Neural cell (in vitro differentiated cells): ENCODE results near the gene S1PR1. TPM values are rescaled to one million over a fixed set of nuclear protein-coding genes. Genes with fewer than 3 reads are reported as not detected.

ENCODE experiments used
- H2AFZ ChIP-seq: fragments of 200-600, 300-800 bp; sonication (generic), shearing (Covaris generic); 2 replicates; pipeline ENCODE4 v1.6.0; 2014; ENCODE audit warnings: low read depth, mild to moderate bottlenecking, antibody characterized with exemption, low read length, moderate library complexity
- H3F3A ChIP-seq: fragments of 200-600 bp; shearing (Covaris generic); 2 replicates; pipeline ENCODE4 v1.6.1; 2016; ENCODE audit warnings: mild to moderate bottlenecking, moderate library complexity, mixed read lengths, antibody characterized with exemption, low read length; ENCODE audit not compliant: insufficient read depth, poor library complexity, severe bottlenecking
- H3K27ac ChIP-seq: fragments of 200-600, 300-800 bp; sonication (generic), shearing (Covaris generic); 2 replicates; pipeline ENCODE4 v1.5.1; 2014; ENCODE audit warnings: mild to moderate bottlenecking, low read length, moderate library complexity
- H3K27me3 ChIP-seq: fragments of 300-800, 200-600 bp; sonication (generic), shearing (Covaris generic); 2 replicates; pipeline ENCODE4 v1.6.0; 2014; ENCODE audit warnings: mild to moderate bottlenecking, low read depth, low read length, moderate library complexity; ENCODE audit not compliant: insufficient read depth
- H3K36me3 ChIP-seq: fragments of 300-800, 200-600 bp; sonication (generic), shearing (Covaris generic); 2 replicates; pipeline ENCODE4 v1.5.1; 2014; ENCODE audit warnings: mild to moderate bottlenecking, antibody characterized with exemption, low read length, moderate library complexity; ENCODE audit not compliant: insufficient read depth
- H3K4me2 ChIP-seq: fragments of 300-800, 200-600 bp; sonication (generic), shearing (Covaris generic); 2 replicates; pipeline ENCODE4 v1.6.0; 2014; ENCODE audit warnings: mild to moderate bottlenecking, low read length
- H3K4me3 ChIP-seq: fragments of 300-800, 200-600 bp; sonication (generic), shearing (Covaris generic); 2 replicates; pipeline ENCODE4 v1.5.1; 2014; ENCODE audit warnings: mild to moderate bottlenecking, low read length, moderate library complexity
- H3K79me2 ChIP-seq: fragments of 200-600 bp; shearing (Covaris generic); replicated peaks from 2 replicates; pipeline ENCODE4 v1.6.0; 2014; ENCODE audit warnings: mild to moderate bottlenecking, low read length, moderate library complexity; ENCODE audit not compliant: insufficient read depth
- H3K9ac ChIP-seq: fragments of 300-800, 200-600 bp; sonication (generic), shearing (Covaris generic); 2 replicates; pipeline ENCODE4 v1.6.1; 2016; ENCODE audit warnings: mild to moderate bottlenecking, low read length, mixed read lengths
- H3K9me2 ChIP-seq: fragments of 200-600 bp; shearing (Covaris generic); 2 replicates; pipeline ENCODE4 v1.6.1; 2016; ENCODE audit warnings: mild to moderate bottlenecking, low read length, mixed read lengths; ENCODE audit not compliant: insufficient read depth
- H3K9me3 ChIP-seq: fragments of 200-600, 300-800 bp; sonication (generic), shearing (Covaris generic); 2 replicates; pipeline ENCODE4 v1.6.1; 2016; ENCODE audit warnings: mild to moderate bottlenecking, mixed run types, low read length, moderate library complexity, mixed read lengths
- H4K20me1 ChIP-seq: fragments of 200-600 bp; shearing (Covaris generic); 2 replicates; pipeline ENCODE4 v1.6.1; 2016; ENCODE audit warnings: mild to moderate bottlenecking, mixed run types; ENCODE audit not compliant: insufficient read depth
- CTCF ChIP-seq: fragments of 450-650 bp; IDR thresholded peaks from 2 replicates; pipeline ENCODE4 v1.5.1; 2014; ENCODE audit warnings: antibody characterized with exemption, mild to moderate bottlenecking, moderate library complexity; ENCODE audit not compliant: poor library complexity, severe bottlenecking
- EP300 ChIP-seq: fragments of 450-650 bp; conservative IDR thresholded peaks from 2 replicates; pipeline ENCODE4 v1.6.1; 2014; ENCODE audit warnings: antibody characterized with exemption, mild to moderate bottlenecking, moderate library complexity; ENCODE audit not compliant: poor library complexity, severe bottlenecking
- EZH2 ChIP-seq: fragments of 200-600, 300-800 bp; shearing (Covaris generic), sonication (generic); IDR thresholded peaks from 2 replicates; pipeline ENCODE4 v1.6.1; 2014; ENCODE audit warnings: antibody characterized with exemption, low read length, borderline replicate concordance, mild to moderate bottlenecking; ENCODE audit not compliant: insufficient read depth, poor library complexity, severe bottlenecking
- MXI1 ChIP-seq: fragments of 450-650 bp; conservative IDR thresholded peaks from 2 replicates; pipeline ENCODE4 v1.6.1; 2014; ENCODE audit warnings: antibody characterized with exemption, mild to moderate bottlenecking; ENCODE audit not compliant: poor library complexity, severe bottlenecking
- POLR2AphosphoS5 ChIP-seq: IDR thresholded peaks from 2 replicates; pipeline ENCODE4 v1.6.1; 2012
- RAD21 ChIP-seq: fragments of 450-650 bp; conservative IDR thresholded peaks from 2 replicates; pipeline ENCODE4 v1.6.1; 2014; ENCODE audit warnings: antibody characterized with exemption, mild to moderate bottlenecking, moderate library complexity
- REST ChIP-seq: IDR thresholded peaks from 2 replicates; pipeline ENCODE4 v1.6.1; 2012; ENCODE audit warnings: borderline replicate concordance
- SMC3 ChIP-seq: fragments of 450-650 bp; conservative IDR thresholded peaks from 2 replicates; pipeline ENCODE4 v1.6.1; 2014; ENCODE audit warnings: antibody characterized with exemption, mild to moderate bottlenecking, moderate library complexity; ENCODE audit not compliant: poor library complexity
- TAF1 ChIP-seq: IDR thresholded peaks from 2 replicates; pipeline ENCODE4 v1.6.1; 2012; ENCODE audit warnings: low read depth
- polyA plus RNA-seq: library from polyadenylated mRNA; depleted of rRNA; stranded (reverse); fragments of >200 nt; gene quantifications from 2 replicates; pipeline ENCODE4 v1.2.3, GENCODE V29; 2014

The S1PR1 gene
- polyA plus RNA-seq, 1 donor from 2014 or later: not detected

GRCh38 chr1:101250222-101250621, 13.4 kb downstream of the S1PR1 start:
- no peak overlapping the region for H2AFZ ChIP-seq
- no peak overlapping the region for H3K9ac ChIP-seq
- H3K9me2 ChIP-seq: no peaks in the 10 kb centered on the region
- no peak overlapping the region for H3K27ac ChIP-seq
- H3K36me3 ChIP-seq: no peaks in the 10 kb centered on the region
- no peaks in the 10 kb centered on the region for H3K27me3 ChIP-seq
- no peaks in the 10 kb centered on the region for H3K79me2 ChIP-seq
- no peak for TF ChIP-seq SMC3
- H3K4me2 ChIP-seq: no peak overlapping the region
- no peaks in the 10 kb centered on the region for H4K20me1 ChIP-seq
- H3K4me3 ChIP-seq: no peak overlapping the region
- no peaks in the 10 kb centered on the region for H3F3A ChIP-seq
- no peaks in the 10 kb centered on the region for H3K9me3 ChIP-seq

GRCh38 chr1:101250656-101251272, 13.9 kb downstream of the S1PR1 start:
- TF ChIP-seq CTCF (no peak), RAD21 (no peak), POLR2AphosphoS5 (no peak), TAF1 (no peak), SMC3 (no peak), MXI1 (no peak), EZH2 (no peak), REST (no peak), EP300 (no peak)
- Histone ChIP-seq H3K4me3 (no peak overlapping the region), H3K4me2 (no peak overlapping the region), H3K27ac (no peak overlapping the region), H3K9me2 (no peaks in the 10 kb centered on the region), H4K20me1 (no peaks in the 10 kb centered on the region), H2AFZ (no peak overlapping the region), H3K9ac (no peak overlapping the region), H3K36me3 (no peaks in the 10 kb centered on the region), H3K79me2 (no peaks in the 10 kb centered on the region), H3K9me3 (no peaks in the 10 kb centered on the region), H3K27me3 (no peaks in the 10 kb centered on the region), H3F3A (no peaks in the 10 kb centered on the region)

GRCh38 chr1:101251504-101251903, 14.7 kb downstream of the S1PR1 start:
- Histone ChIP-seq H3K27me3 (no peaks in the 10 kb centered on the region), H3K9ac (no peak overlapping the region), H3K27ac (no peak overlapping the region), H3K9me2 (no peaks in the 10 kb centered on the region), H3K4me2 (no peak overlapping the region), H2AFZ (no peak overlapping the region), H3F3A (no peaks in the 10 kb centered on the region), H3K36me3 (no peaks in the 10 kb centered on the region), H3K4me3 (no peak overlapping the region), H3K9me3 (no peaks in the 10 kb centered on the region), H4K20me1 (no peaks in the 10 kb centered on the region), H3K79me2 (no peaks in the 10 kb centered on the region)
- TF ChIP-seq RAD21 (no peak), EP300 (no peak)
